ENCODE results near the gene CTSC.

DNA sequence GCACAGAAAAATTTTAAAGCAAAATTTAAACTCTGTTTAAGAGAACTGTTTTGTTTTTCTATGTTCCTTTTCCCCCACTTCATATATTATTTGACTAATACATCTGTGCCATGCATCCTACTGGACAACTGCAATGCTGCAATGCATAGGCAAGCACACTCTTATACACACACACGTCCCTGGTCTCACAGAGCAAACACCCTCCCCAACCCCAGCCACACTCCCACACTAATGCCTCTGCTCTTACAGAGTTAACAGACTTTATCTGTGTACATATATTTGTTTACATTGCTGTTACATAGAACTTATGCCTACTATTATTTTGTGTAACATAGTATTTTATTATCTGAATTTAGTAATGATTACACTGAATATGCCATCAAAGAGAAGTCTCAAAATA is 25.5 kb upstream of the CTSC start:
- no peak for TF ChIP-seq GATA2 (IDR thresholded peaks at IDR 0.05; ENCODE audit: low read depth, low read length)
- no peak for TF ChIP-seq GATA3 (IDR thresholded peaks at IDR 0.05; ENCODE audit: low read depth, low read length)
